GM21423 (cell line): ENCODE data around the gene GRM7.

Experiments used
- ATAC-seq: cut with Tn5 transposase; IDR thresholded peaks from one replicate; pipeline ENCODE4 v1.9.1; 2021; ENCODE audit warnings: mild to moderate bottlenecking, moderate library complexity; ENCODE audit not compliant: unreplicated experiment

The GRM7 gene

GRCh38 chr3:7469866-7470265, 609.0 kb downstream of the GRM7 start:
- no peak for ATAC-seq

GRCh38 chr3:7484636-7485035, 623.7 kb downstream of the GRM7 start:
- no peak for ATAC-seq

GRCh38 chr3:7487763-7488162, 626.8 kb downstream of the GRM7 start:
- no peak for ATAC-seq

- ATAC-seq, result no peak
Observed at GRCh38 chr3:7489417-7489816, 628.5 kb downstream of the GRM7 start.

- no peak for ATAC-seq
Observed at GRCh38 chr3:7498715-7499114, 637.8 kb downstream of the GRM7 start.

- ATAC-seq, result no peak
Observed at GRCh38 chr3:7503431-7503830, 642.5 kb downstream of the GRM7 start.

- ATAC-seq, result no peak
Observed at GRCh38 chr3:7504886-7505775, 644.2 kb downstream of the GRM7 start.

- ATAC-seq, result no peak
Observed at GRCh38 chr3:7506606-7507180, 645.8 kb downstream of the GRM7 start.

GRCh38 chr3:7508821-7509220, 647.9 kb downstream of the GRM7 start:
- no peak for ATAC-seq

- no peak for ATAC-seq
Observed at GRCh38 chr3:7512048-7512447, 651.1 kb downstream of the GRM7 start.

- no peak for ATAC-seq
Observed at GRCh38 chr3:7518026-7518425, 657.1 kb downstream of the GRM7 start.

- ATAC-seq, result no peak
Observed at GRCh38 chr3:7518456-7518855, 657.5 kb downstream of the GRM7 start.

- no peak for ATAC-seq
Observed at GRCh38 chr3:7520059-7520458, 659.1 kb downstream of the GRM7 start.

GRCh38 chr3:7520593-7520992, 659.7 kb downstream of the GRM7 start:
- no peak for ATAC-seq

- no peak for ATAC-seq
Observed at GRCh38 chr3:7536510-7536909, 675.6 kb downstream of the GRM7 start.

- ATAC-seq, result no peak
Observed at GRCh38 chr3:7536921-7537320, 676.0 kb downstream of the GRM7 start.

- ATAC-seq, result no peak
Observed at GRCh38 chr3:7543294-7543880, 682.5 kb downstream of the GRM7 start.

- ATAC-seq, result no peak
Observed at GRCh38 chr3:7545334-7545733, 684.4 kb downstream of the GRM7 start.

GRCh38 chr3:7546253-7546652, 685.3 kb downstream of the GRM7 start:
- ATAC-seq, result no peak

GRCh38 chr3:7547826-7548225, 686.9 kb downstream of the GRM7 start:
- ATAC-seq, result no peak

GRCh38 chr3:7562892-7563291, 702.0 kb downstream of the GRM7 start:
- ATAC-seq, result no peak

- no peak for ATAC-seq
Observed at GRCh38 chr3:7565574-7565973, 704.7 kb downstream of the GRM7 start.
